ENCODE results near the gene MYCBP2.

MYCBP2 gene

GRCh38 chr13:77084755-77085154 lies 242.1 kb downstream of the MYCBP2 start:
- DNase-seq: no peak

- no peak for DNase-seq
Measured at GRCh38 chr13:77079902-77080413, 246.9 kb downstream of the MYCBP2 start.

GRCh38 chr13:77067519-77067918 lies 259.4 kb downstream of the MYCBP2 start:
- no peak for DNase-seq

- no peak for DNase-seq
Measured at GRCh38 chr13:77065461-77066147, 261.3 kb downstream of the MYCBP2 start.

GRCh38 chr13:77062097-77062496 lies 264.8 kb downstream of the MYCBP2 start:
- DNase-seq: no peak

GRCh38 chr13:77061362-77061761 lies 265.5 kb downstream of the MYCBP2 start:
- no peak for DNase-seq

GRCh38 chr13:77056886-77057285 lies 270.0 kb downstream of the MYCBP2 start:
- no peak for DNase-seq

GRCh38 chr13:77056382-77056781 lies 270.5 kb downstream of the MYCBP2 start:
- no peak for DNase-seq

GRCh38 chr13:77055158-77055557 lies 271.7 kb downstream of the MYCBP2 start:
- no peak for DNase-seq

- no peak for DNase-seq
Measured at GRCh38 chr13:77053192-77053591, 273.7 kb downstream of the MYCBP2 start.

GRCh38 chr13:77048681-77049080 lies 278.2 kb downstream of the MYCBP2 start:
- no peak for DNase-seq

GRCh38 chr13:77047649-77048343 lies 279.1 kb downstream of the MYCBP2 start:
- no peak for DNase-seq

- no peak for DNase-seq
Measured at GRCh38 chr13:77042566-77043177, 284.2 kb downstream of the MYCBP2 start.

GRCh38 chr13:77040835-77041234 lies 286.1 kb downstream of the MYCBP2 start:
- DNase-seq: no peak

GRCh38 chr13:77040076-77040475 lies 286.8 kb downstream of the MYCBP2 start:
- no peak for DNase-seq

- no peak for DNase-seq
Measured at GRCh38 chr13:77038907-77039480, 287.9 kb downstream of the MYCBP2 start.

GRCh38 chr13:77036279-77036678 lies 290.6 kb downstream of the MYCBP2 start:
- no peak for DNase-seq

GRCh38 chr13:77034881-77035280 lies 292.0 kb downstream of the MYCBP2 start:
- DNase-seq: no peak

- DNase-seq: no peak
Measured at GRCh38 chr13:77033717-77034302, 293.1 kb downstream of the MYCBP2 start.

GRCh38 chr13:77031656-77032243 lies 295.1 kb downstream of the MYCBP2 start:
- no peak for DNase-seq

GRCh38 chr13:77029436-77029835 lies 297.5 kb downstream of the MYCBP2 start:
- no peak for DNase-seq

- no peak for DNase-seq
Measured at GRCh38 chr13:77028202-77028601, 298.7 kb downstream of the MYCBP2 start.
